Stimulated activated CD4-positive, alpha-beta T cell treated with anti-CD3 and anti-CD28 coated beads, Interleukin-4, amount 100 ng/mL, for 4 hours (primary cell): ENCODE measurements around the gene THAP8.
"Not testable (repeated sequence)": the region's sequence is repeated elsewhere in the genome, so short reads cannot be mapped to it uniquely, and the experiment has no call there.

Experiments
- DNase-seq, 2 experiments: peaks; one replicate each; pipeline ENCODE4 v3.0.0-alpha.2; 2020

The THAP8 gene, protein sequence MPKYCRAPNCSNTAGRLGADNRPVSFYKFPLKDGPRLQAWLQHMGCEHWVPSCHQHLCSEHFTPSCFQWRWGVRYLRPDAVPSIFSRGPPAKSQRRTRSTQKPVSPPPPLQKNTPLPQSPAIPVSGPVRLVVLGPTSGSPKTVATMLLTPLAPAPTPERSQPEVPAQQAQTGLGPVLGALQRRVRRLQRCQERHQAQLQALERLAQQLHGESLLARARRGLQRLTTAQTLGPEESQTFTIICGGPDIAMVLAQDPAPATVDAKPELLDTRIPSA

GRCh38 chr19:36054119-36054732, at the start of gene THAP8:
TSS of gene THAP8 (minus strand) at chr19:36054285. CDS start at chr19:36054217, 68 bp downstream.
- DNase-seq = peak; percentile 98 to 100

DNA sequence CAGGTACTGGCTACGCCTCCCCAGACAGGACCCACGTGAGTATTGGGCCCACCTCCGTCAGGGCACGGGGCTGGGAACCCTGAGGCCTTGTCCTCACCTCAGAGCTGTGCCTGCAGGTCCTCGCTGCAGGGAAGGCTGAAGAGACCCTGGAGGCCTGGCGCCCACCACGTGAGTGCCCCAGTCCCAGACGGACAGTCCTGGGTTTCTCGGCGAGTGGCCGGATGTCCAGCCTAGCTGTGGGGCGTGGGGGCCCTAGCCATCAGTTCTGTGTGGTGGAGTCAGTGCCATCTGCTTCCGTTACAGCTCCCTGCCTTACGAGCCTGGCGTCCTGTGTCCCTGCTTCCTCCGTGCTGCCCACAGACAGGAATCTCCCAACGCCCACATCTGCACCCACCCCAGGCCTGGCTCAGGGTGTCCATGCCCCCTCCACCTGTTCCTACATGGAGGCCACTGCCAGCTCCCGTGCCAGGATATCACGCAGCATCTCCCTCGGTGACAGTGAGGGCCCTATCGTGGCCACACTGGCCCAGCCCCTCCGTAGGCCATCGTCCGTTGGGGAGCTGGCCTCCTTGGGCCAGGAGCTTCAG, 49.0 kb upstream of the THAP8 start:
- no peak for DNase-seq

- DNase-seq = no peak
Observed at GRCh38 chr19:36101550-36102327, 47.7 kb upstream of the THAP8 start.

DNA sequence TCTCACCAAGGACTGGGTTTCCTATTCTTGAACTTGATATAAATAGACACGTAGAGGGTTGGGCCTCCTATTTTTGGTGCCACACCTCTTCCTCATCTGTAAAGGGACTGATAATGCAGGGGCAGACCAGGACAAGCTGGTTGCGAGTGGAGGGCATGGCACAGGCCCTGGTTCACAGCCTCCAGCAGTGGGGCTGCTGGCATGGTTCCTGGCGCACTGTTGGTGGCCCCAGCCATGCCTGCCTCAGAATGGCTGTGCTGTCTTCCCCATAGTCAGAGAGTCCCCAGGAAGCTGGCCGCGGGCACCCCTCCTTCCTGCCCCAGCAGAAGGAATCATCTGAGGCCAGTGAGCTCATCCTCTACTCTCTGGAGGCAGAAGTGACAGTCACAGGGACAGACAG, 46.4 kb upstream of the THAP8 start:
- DNase-seq = no peak

GRCh38 chr19:36099166-36099785, 45.2 kb upstream of the THAP8 start:
- DNase-seq = no peak

DNA sequence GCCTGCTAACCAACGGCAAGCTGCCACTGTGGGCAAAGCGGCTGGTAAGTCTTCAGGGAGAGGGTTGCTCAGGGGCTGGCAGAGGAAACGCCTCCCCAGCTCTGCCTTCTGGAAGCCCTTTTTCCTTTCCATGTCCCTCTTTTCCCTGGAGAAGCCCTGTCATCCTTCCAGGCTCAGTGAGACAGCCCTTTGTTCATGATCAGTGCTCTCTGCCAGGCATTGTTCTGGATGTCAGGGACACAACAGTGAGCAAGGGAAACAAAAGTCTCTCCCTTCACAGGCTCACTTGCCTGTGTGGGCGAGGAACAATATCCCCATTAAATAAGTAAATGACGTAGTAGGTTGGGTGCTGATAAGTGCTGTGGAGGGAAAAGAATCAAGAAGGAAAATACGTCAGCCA, 43.0 kb upstream of the THAP8 start:
- DNase-seq = no peak

DNA sequence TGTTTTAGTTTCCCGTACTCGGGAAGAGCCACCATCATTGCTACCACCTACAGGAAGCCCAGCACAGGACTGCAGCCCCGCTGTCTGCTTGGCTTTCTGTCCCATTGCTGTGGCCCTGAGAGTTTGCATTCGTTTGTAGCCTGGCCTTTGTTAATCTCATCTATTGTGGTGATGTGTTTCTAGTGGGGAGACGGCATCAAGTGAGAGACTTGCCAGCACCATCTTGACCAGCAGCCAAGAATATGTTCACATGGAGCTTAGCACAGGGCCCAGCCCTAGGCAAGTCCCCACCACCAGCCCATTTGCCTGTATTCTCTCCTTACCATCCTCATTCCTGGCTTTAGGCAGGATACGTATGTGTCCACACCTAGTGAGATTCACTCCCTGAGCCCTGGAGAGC, 39.6 kb upstream of the THAP8 start:
- no peak for DNase-seq

DNA sequence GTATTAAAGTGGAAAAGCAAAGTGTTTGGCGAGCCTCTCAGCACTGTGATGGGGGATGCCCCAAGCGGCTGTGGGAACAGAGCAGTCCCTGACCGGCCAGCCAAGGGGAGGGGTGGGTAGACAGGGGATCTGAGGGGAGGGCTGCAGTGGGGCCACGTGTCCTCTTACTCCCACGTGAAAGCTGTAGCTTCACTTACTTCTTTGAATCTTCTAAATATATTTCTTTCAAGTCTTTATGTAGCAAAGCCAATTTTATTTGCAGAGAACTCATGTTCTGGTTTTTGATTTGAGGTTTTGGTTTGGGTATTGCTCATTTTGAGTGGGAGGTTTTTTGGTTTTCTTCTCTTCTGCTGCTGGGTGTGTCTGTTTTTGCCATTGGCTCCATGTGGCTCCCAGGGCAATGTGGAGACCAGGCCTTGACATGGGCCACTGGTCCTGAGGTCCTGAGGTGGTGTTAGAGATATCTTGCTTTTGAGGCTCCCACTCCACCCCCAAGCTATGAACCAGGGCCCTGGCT, 39.1 kb upstream of the THAP8 start:
- DNase-seq = no peak

DNA sequence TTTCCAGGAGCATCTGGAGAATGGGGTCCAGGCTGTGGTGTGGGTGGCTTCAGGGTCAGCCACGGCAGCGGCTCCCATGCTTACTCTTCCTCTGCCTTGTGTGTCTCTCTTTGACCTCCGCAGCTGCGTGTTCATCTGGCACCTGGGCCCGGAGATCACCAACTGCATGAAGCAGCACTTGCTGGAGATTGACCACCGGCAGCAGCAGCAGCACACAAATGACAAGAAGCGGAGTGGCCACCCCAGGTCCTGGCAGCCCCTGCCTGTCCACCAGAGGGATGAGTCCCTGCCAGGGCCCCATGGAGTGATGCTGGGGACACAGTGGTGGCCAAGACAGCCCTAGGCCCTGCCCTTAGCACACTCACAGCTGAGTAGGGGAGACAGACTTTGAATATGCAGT, 38.5 kb upstream of the THAP8 start:
- no peak for DNase-seq

DNA sequence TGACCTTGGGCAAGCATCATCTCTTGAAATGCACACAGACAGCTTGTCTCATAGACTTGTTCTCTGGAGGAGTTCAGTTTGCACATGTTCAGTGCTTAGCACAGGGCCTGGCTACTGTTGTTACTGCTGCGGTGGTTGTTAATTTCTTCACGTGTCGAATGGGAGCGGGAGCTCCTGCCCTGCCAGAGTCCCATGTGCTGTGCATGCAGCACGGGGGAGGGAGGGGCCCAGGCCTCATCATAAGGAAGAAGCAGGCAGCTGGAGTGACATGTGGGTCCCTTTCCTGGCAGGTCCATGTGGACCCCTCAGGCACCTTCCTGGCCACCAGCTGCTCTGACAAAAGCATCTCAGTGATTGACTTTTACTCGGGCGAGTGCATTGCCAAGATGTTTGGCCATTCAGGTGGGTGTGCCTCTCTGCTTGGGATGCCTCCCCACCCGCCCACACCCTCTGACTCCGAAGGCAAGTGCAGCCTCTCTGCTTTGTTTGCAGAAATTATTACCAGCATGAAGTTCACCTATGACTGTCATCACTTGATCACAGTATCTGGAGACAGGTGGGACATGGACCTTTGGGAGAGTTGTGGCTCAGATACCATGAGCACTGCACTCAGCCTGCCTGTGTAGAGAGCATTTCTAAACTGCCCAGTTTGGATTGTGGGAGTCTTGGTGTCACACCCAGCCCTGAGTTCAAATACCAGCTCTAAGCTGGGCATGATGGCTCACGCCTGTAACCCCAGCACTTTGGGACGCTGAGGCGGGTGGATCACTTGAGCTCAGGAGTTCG, 37.0 kb upstream of the THAP8 start:
- DNase-seq = no peak

- no peak for DNase-seq
Observed at GRCh38 chr19:36089847-36090246, 35.8 kb upstream of the THAP8 start.

DNA sequence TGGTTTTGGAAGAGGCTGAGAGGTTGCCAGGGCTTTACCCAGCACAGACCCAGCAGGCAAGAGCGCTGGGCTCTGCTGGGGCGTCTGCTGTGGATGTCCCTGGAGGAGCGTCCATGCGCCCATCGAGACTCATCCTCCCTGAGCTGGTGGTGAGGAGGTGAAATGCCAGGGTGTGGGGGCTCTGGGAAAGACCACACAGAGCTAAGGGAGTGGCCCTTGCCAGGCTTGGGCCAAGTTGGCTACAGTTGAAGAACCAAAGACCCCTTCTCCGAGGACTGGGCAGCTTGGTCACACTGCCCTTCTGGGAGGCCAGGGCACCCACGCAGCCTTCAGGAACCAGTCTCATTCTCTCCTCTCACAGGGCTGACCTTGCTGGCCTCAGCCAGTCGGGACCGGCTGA, 32.2 kb upstream of the THAP8 start:
- no peak for DNase-seq

DNA sequence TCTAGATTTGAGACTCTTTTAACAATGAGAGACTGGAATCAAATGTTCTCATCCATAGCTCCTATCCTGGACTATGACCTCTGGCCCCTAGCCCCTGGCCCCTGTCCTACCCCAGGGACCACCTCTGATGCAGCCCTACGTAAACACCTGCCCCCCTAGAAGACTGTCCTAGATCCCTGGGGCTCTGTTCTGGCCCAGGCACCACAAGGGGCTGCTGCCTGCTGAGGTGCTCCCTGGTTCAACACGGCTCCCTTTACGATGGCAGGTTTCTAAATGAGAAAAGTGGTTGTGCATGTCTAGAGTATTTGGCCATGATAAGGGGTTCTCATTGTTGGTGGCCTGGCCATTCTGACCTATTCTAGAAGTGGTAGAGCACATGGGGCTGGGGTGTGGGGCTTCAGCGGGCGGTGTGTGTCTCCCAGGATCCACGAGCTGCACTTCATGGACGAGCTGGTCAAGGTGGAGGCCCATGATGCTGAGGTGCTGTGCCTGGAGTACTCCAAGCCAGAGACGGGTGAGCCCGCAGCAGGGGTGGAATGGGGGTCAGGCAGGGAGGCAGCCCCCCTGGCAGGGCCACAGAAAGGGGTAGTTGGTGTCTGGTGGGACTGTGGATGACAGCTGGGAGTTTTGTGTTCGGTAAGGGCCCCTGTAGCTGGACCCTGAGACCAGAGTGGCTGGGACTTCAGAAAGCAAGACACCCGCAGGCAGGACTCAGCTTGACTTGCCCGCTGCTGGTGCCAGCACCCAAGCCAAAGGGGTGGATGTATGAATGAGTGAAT, 30.3 kb upstream of the THAP8 start:
- DNase-seq = no peak

GRCh38 chr19:36082916-36083315, 28.8 kb upstream of the THAP8 start:
- no peak for DNase-seq

DNA sequence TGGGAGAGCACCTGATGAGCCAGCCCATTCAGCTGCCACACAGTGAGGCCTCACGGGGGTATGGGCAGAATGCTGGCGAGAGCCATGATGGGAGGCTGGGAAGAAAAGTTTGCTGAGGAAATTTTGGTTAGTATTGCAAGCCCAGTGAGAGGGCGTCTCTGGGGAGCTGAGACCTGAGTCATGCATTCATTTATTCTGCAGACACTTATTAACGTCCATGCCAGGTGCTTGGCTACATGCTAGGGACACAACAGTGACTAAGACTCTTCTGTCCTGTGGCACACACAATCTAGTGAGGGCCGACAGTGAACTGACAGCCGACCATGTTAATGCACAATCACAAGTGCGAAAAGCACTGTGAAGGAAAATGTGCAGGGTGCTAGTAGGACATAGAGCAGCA, 27.8 kb upstream of the THAP8 start:
- DNase-seq = no peak

DNA sequence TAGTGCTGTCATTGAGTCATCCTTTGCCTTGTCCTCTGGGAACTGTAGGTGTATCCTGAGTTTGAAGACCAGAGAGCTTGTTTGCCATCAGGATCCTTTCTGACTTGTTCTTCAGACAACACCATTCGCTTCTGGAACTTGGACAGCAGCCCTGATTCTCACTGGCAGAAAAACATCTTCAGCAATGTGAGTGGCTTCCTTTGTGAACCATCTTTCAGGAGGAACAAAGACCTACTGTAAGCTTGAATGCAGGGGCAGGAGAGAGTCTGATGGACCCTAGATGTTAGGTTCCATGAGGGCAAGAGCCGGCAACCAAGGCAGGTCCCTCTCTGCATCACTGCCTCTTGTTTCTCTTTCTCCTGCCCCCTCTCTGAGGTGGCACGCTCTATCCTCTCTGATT, 27.3 kb upstream of the THAP8 start:
- no peak for DNase-seq

GRCh38 chr19:36079389-36079945, 25.4 kb upstream of the THAP8 start:
- no peak for DNase-seq

GRCh38 chr19:36073121-36073876, 19.2 kb upstream of the THAP8 start:
- no peak for DNase-seq

DNA sequence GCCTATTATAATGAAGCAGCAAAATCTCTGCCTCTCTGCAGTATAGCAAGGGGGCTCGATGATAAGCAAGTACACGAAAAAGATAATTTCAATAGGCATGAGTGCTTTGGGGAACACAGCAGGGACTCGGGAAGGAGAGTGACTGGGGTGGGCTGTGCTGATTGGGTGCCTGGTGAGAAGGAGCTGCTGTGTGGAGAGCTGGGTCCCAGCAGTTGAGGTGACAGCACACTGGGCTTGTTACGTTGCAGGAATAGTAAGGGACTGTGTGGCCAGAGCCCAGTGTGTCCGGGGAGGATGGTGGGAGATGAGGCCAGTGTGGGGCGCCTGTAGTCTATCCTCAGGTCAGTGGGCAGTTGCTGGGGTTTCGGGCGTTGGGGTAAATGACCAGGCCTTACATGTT, 18.0 kb upstream of the THAP8 start:
- DNase-seq = no peak

DNA sequence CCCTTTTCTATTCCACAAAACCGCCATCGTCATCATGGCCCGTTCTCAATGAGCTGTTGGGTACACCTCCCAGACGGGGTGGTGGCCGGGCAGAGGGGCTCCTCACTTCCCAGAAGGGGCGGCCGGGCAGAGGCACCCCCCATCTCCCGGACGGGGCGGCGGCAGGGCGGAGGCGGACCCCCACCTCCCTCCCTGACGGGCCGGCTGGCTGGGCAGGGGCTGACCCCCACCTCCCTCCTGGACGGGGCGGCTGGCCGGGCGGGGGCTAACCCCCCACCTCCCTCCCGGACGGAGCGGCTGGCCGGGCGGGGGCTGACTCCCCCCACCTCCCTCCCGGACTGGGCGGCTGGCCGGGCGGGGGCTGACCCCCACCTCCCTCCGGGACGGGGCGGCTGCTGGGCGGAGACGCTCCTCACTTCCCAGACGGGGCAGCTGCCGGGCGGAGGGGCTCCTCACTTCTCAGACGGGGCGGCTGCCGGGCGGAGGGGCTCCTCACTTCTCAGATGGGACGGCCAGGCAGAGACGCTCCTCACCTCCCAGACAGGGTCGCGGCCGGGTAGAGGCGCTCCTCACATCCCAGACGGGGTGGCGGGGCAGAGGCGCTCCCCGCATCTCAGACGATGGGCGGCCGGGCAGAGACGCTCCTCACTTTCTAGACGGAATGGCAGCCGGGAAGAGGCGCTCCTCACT, 14.9 kb upstream of the THAP8 start:
- DNase-seq = not testable (repeated sequence)
